Colonic mucosa (tissue), 4 donors: ENCODE measurements around the gene OGDHL. TPM values are rescaled to one million over a fixed set of nuclear protein-coding genes. Genes with fewer than 3 reads are reported as not detected.

ENCODE experiments used
- DNase-seq: peaks from one replicate; pipeline ENCODE4 v3.0.0-alpha.2; 2020
- H3K27ac ChIP-seq: fragments of 200-600 bp; one replicate; pipeline ENCODE4 v1.8.0; 2021
- H3K27me3 ChIP-seq: fragments of 200-600 bp; one replicate; pipeline ENCODE4 v1.8.0; 2021
- H3K36me3 ChIP-seq: fragments of 200-600 bp; one replicate; pipeline ENCODE4 v1.8.0; 2021
- H3K4me1 ChIP-seq: fragments of 200-600 bp; one replicate; pipeline ENCODE4 v1.8.0; 2021; ENCODE audit warnings: mild to moderate bottlenecking
- H3K4me3 ChIP-seq: fragments of 200-600 bp; one replicate; pipeline ENCODE4 v1.8.0; 2021
- H3K9ac ChIP-seq, 2 donors: one replicate each; pipeline ENCODE4 v1.7.0; 2013; ENCODE audit warnings: control low read depth in 2 of 2, low read depth in 2 of 2, low read length in 2 of 2
- H3K9me3 ChIP-seq: fragments of 200-600 bp; one replicate; pipeline ENCODE4 v1.8.0; 2021
- CTCF ChIP-seq: fragments of 200-600 bp; IDR thresholded peaks from one replicate; pipeline ENCODE4 v1.8.0; 2022; ENCODE audit warnings: antibody characterized with exemption, mild to moderate bottlenecking
- intact Hi-C: fragments of 100-400 bp; cut with DNase I; formaldehyde crosslinking; loops from one replicate; pipeline ENCODE4 v1.14.1; 2022
- total RNA-seq, 2 donors: library from RNA; stranded (reverse); fragmentation: NEBNext Ultra II Directional in 1 of 2; extraction: Animal tissue kit (Norgen Biotek cat#: 25700) in 1 of 2; gene quantifications; one replicate each; pipeline ENCODE4 v1.2.1, GENCODE V29; 2021
- donor health status: healthy.
- donor health status: DM: no; HTN: no; CAD: no.
- donor health status: DM: no; HTN: no; CAD: no.

OGDHL gene
- total RNA-seq, 2 donors from 2014 or later = 0.79 to 3.2 TPM

- Histone ChIP-seq H3K4me1 (no peaks in the 10 kb centered on the region), H3K36me3 (no peaks in the 10 kb centered on the region), H3K9me3 (no peaks in the 10 kb centered on the region), H3K4me3 (no peak overlapping the region), H3K27me3 (peaks cover 3% of the 10 kb centered on the region), H3K9ac (no peak overlapping the region), H3K27ac (no peak overlapping the region)
- intact Hi-C loops = no loop called here
- DNase-seq = no peak
- TF ChIP-seq CTCF = no peak
Observed at GRCh38 chr10:49691588-49691987, 70.5 kb downstream of the OGDHL start.

GRCh38 chr10:49690698-49691356, 71.3 kb downstream of the OGDHL start:
- no peak overlapping the region for H3K27ac ChIP-seq
- H3K4me3 ChIP-seq = no peak overlapping the region
- intact Hi-C loops = no loop called here
- DNase-seq = no peak
- H3K27me3 ChIP-seq = peaks cover 3% of the 10 kb centered on the region
- no peaks in the 10 kb centered on the region for H3K9me3 ChIP-seq
- H3K36me3 ChIP-seq = no peaks in the 10 kb centered on the region
- H3K9ac ChIP-seq = no peak overlapping the region
- no peak for TF ChIP-seq CTCF
- no peaks in the 10 kb centered on the region for H3K4me1 ChIP-seq

GRCh38 chr10:49689882-49690510, 72.1 kb downstream of the OGDHL start:
- no peaks in the 10 kb centered on the region for H3K36me3 ChIP-seq
- DNase-seq = no peak
- H3K4me1 ChIP-seq = no peaks in the 10 kb centered on the region
- H3K4me3 ChIP-seq = no peak overlapping the region
- H3K27me3 ChIP-seq = peaks cover 3% of the 10 kb centered on the region
- no peak for TF ChIP-seq CTCF
- no peaks in the 10 kb centered on the region for H3K9me3 ChIP-seq
- H3K27ac ChIP-seq = no peak overlapping the region
- intact Hi-C loops = no loop called here
- H3K9ac ChIP-seq = no peak overlapping the region

- H3K27me3 ChIP-seq = peaks cover 3% of the 10 kb centered on the region
- intact Hi-C loops = no loop called here
Observed at GRCh38 chr10:49688920-49689319, 73.2 kb downstream of the OGDHL start.

GRCh38 chr10:49688261-49688846, 73.8 kb downstream of the OGDHL start:
- H3K4me3 ChIP-seq = no peak overlapping the region
- no peak for TF ChIP-seq CTCF
- no peak overlapping the region for H3K9ac ChIP-seq
- no peaks in the 10 kb centered on the region for H3K4me1 ChIP-seq
- intact Hi-C loops = no loop called here
- H3K36me3 ChIP-seq = no peaks in the 10 kb centered on the region
- no peaks in the 10 kb centered on the region for H3K9me3 ChIP-seq
- DNase-seq = no peak
- H3K27me3 ChIP-seq = peaks cover 3% of the 10 kb centered on the region
- no peak overlapping the region for H3K27ac ChIP-seq

More at GRCh38 chr10:49688920-49689319, 73.2 kb downstream of the OGDHL start:
- no peak overlapping the region for H3K4me3 ChIP-seq
- no peaks in the 10 kb centered on the region for H3K4me1 ChIP-seq
- DNase-seq = no peak
- no peaks in the 10 kb centered on the region for H3K9me3 ChIP-seq
- no peak overlapping the region for H3K9ac ChIP-seq
- H3K27ac ChIP-seq = no peak overlapping the region
- no peak for TF ChIP-seq CTCF
- no peaks in the 10 kb centered on the region for H3K36me3 ChIP-seq
